ENCODE results near the gene TEX30. TPM values are rescaled to one million over a fixed set of nuclear protein-coding genes. Genes with fewer than 3 reads are reported as not detected.

TEX30 gene
- total and polyA plus RNA-seq, 2 donors (not counting 1 experiment from before 2014, with no cell fraction given) = 4.3 to 5.9 TPM

GRCh38 chr13:102814025-102814607 is 40.5 kb upstream of the TEX30 start:
- peaks cover 5% of the 10 kb centered on the region for H3K9me3 Mint-ChIP-seq (ENCODE audit: insufficient read depth)
- no peaks in the 10 kb centered on the region for H3K4me1 Mint-ChIP-seq
- Histone ChIP-seq H2AFZ (ENCODE audit: insufficient read depth, low read depth, low read length, poor library complexity, severe bottlenecking) (no peak overlapping the region), H3K36me3 (replicated peaks in 1 of 2; ENCODE audit: control extremely low read depth in 1 of 2, control insufficient read depth in 1 of 2, extremely low read depth in 1 of 2, insufficient read depth in 2 of 2, low read length in 1 of 2) (peaks cover 0 to 2% of the 10 kb centered on the region in 2 experiments), H3K9ac (ENCODE audit: low read length) (no peak overlapping the region), H3K79me2 (ENCODE audit: control insufficient read depth, insufficient read depth, low read length) (no peaks in the 10 kb centered on the region), H3K4me3 (ENCODE audit: control extremely low read depth in 1 of 5, extremely low read depth in 1 of 5, insufficient read depth in 1 of 5, low read depth in 2 of 5, low read length in 4 of 5) (no peak overlapping the region), H3K4me2 (replicated peaks; ENCODE audit: low read depth, low read length, poor library complexity, severe bottlenecking) (no peak overlapping the region), H3K9me3 (ENCODE audit: control extremely low read depth in 1 of 3, control insufficient read depth in 2 of 3, insufficient read depth in 1 of 3, low read length in 2 of 3) (peaks cover 0 to 4% (median 1%) of the 10 kb centered on the region in 3 donors), H3K27me3 (replicated peaks in 1 of 4; ENCODE audit: control extremely low read depth in 1 of 4, control insufficient read depth in 3 of 4, insufficient read depth in 4 of 4, low read length in 3 of 4) (no peaks in the 10 kb centered on the region), H3K4me1 (ENCODE audit: control insufficient read depth in 2 of 2, insufficient read depth in 2 of 2, low read length in 2 of 2) (no peaks in the 10 kb centered on the region), H4K20me1 (ENCODE audit: control insufficient read depth, insufficient read depth, low read length, poor library complexity, severe bottlenecking) (no peaks in the 10 kb centered on the region), H3K27ac (ENCODE audit: low read length in 2 of 2) (no peak overlapping the region)
- DNase-seq (no peak), ATAC-seq (ENCODE audit: low read depth) (no peak)
- 94% methylated on average over 7 of the region's 7 CpGs for WGBS (ENCODE audit: insufficient coverage)
- H3K4me3 Mint-ChIP-seq = no peak overlapping the region
- no peak for TF ChIP-seq EZH2 (IDR thresholded peaks at IDR 0.05; ENCODE audit: borderline replicate concordance, insufficient read depth, low read depth, low read length, poor library complexity, severe bottlenecking)
- TF ChIP-seq, protein P1, sequence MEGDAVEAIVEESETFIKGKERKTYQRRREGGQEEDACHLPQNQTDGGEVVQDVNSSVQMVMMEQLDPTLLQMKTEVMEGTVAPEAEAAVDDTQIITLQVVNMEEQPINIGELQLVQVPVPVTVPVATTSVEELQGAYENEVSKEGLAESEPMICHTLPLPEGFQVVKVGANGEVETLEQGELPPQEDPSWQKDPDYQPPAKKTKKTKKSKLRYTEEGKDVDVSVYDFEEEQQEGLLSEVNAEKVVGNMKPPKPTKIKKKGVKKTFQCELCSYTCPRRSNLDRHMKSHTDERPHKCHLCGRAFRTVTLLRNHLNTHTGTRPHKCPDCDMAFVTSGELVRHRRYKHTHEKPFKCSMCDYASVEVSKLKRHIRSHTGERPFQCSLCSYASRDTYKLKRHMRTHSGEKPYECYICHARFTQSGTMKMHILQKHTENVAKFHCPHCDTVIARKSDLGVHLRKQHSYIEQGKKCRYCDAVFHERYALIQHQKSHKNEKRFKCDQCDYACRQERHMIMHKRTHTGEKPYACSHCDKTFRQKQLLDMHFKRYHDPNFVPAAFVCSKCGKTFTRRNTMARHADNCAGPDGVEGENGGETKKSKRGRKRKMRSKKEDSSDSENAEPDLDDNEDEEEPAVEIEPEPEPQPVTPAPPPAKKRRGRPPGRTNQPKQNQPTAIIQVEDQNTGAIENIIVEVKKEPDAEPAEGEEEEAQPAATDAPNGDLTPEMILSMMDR (IDR thresholded peaks at IDR 0.05) = no peak
- ChIA-PET POLR2A (no interaction called here), CTCF (interaction anchor here (0.6 to 1.0 kb wide), 2 partner anchors 12 to 228 kb away, joined by 3 read pairs; no protein-coding TSS in a partner anchor)
- no peaks in the 10 kb centered on the region for H3K27me3 Mint-ChIP-seq
- intact Hi-C loops (cut with micrococcal nuclease) = no loop called here
- H3K27ac Mint-ChIP-seq = no peak overlapping the region

DNA sequence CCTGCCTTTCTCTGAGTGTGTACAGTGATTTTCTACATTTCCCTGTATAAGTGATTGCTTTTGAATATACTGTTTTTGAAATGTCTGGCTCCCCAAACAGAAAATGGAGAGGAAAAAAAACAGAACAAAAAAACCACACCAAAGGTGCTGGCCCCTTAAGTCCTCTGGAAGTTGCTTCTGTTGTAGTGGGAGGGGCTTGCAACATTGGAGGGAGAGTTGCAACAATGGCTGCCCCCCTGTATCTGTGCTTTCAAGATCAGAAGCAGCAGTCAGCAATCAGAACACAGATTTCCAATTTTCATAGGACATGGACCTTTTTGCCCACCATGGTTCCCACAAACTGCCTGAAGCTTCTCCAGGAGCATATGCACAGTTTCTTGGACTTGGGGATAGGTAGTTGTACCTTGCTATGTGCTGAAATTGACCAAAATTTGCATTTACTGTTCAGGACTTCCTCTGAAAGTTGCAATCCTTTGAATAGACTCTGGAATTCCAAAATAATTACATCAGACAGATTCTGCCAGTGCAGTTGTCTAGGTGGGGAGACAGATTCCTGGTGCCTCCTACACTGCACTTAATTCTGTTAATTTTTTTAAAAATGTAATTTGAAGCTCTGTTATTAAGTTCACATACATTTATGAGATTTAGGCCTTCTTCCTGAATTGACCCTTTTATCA is 39.2 kb upstream of the TEX30 start:
- Histone ChIP-seq H3K4me2 (replicated peaks; ENCODE audit: low read depth, low read length, poor library complexity, severe bottlenecking) (no peak overlapping the region), H3K79me2 (ENCODE audit: control insufficient read depth, insufficient read depth, low read length) (no peaks in the 10 kb centered on the region), H3K9ac (ENCODE audit: low read length) (no peak overlapping the region), H3K9me3 (ENCODE audit: control extremely low read depth in 1 of 3, control insufficient read depth in 2 of 3, insufficient read depth in 1 of 3, low read length in 2 of 3) (peaks cover 0 to 4% (median 1%) of the 10 kb centered on the region in 3 donors), H4K20me1 (ENCODE audit: control insufficient read depth, insufficient read depth, low read length, poor library complexity, severe bottlenecking) (no peaks in the 10 kb centered on the region), H3K27me3 (replicated peaks in 1 of 4; ENCODE audit: control extremely low read depth in 1 of 4, control insufficient read depth in 3 of 4, insufficient read depth in 4 of 4, low read length in 3 of 4) (no peaks in the 10 kb centered on the region), H3K4me3 (ENCODE audit: control extremely low read depth in 1 of 5, extremely low read depth in 1 of 5, insufficient read depth in 1 of 5, low read depth in 2 of 5, low read length in 4 of 5) (no peak overlapping the region), H3K4me1 (ENCODE audit: control insufficient read depth in 2 of 2, insufficient read depth in 2 of 2, low read length in 2 of 2) (no peaks in the 10 kb centered on the region), H3K36me3 (replicated peaks in 1 of 2; ENCODE audit: control extremely low read depth in 1 of 2, control insufficient read depth in 1 of 2, extremely low read depth in 1 of 2, insufficient read depth in 2 of 2, low read length in 1 of 2) (no peaks in the 10 kb centered on the region), H2AFZ (ENCODE audit: insufficient read depth, low read depth, low read length, poor library complexity, severe bottlenecking) (no peak overlapping the region), H3K27ac (ENCODE audit: low read length in 2 of 2) (no peak overlapping the region)
- Mint-ChIP-seq H3K4me1 (no peaks in the 10 kb centered on the region), H3K27me3 (no peaks in the 10 kb centered on the region), H3K27ac (no peak overlapping the region), H3K9me3 (ENCODE audit: insufficient read depth) (peaks cover 5% of the 10 kb centered on the region), H3K4me3 (no peak overlapping the region)
- POLR2A ChIA-PET = no interaction called here
- CTCF ChIA-PET = interaction anchor here (0.8 kb wide), 1 partner anchor 13 kb away, joined by 3 read pairs; no protein-coding TSS in a partner anchor
- DNase-seq (no peak), ATAC-seq (ENCODE audit: low read depth) (no peak)
- TF ChIP-seq EZH2 (IDR thresholded peaks at IDR 0.05; ENCODE audit: borderline replicate concordance, insufficient read depth, low read depth, low read length, poor library complexity, severe bottlenecking) = no peak
- TF ChIP-seq, protein P1 (IDR thresholded peaks at IDR 0.05) = no peak
- intact Hi-C loops (cut with micrococcal nuclease) = no loop called here

All from B cell (primary cell).